Kasumi-1 (cell line): Measurements from ENCODE around the gene HM13.
A peak's percentile ranks its signal among the peaks of the same experiment; 100 is the strongest.
"Not testable (repeated sequence)": the region's sequence is repeated elsewhere in the genome, so short reads cannot be mapped to it uniquely, and the experiment has no call there.

Source experiments
- DNase-seq, 2 experiments: peaks; one replicate each; lab custom pipeline; 2025; lab: John Stamatoyannopoulos, UW

HM13 gene

GRCh38 chr20:31568041-31568731 lies 53.9 kb downstream of the HM13 start:
- no peak for DNase-seq

- no peak for DNase-seq
Observed at GRCh38 chr20:31568773-31569162, 54.5 kb downstream of the HM13 start.

GRCh38 chr20:31569163-31570020 lies 55.1 kb downstream of the HM13 start:
- peak; percentile 50 to 57 for DNase-seq

GRCh38 chr20:31570021-31570463 lies 55.8 kb downstream of the HM13 start:
- DNase-seq, result no peak

- no peak for DNase-seq
Observed at GRCh38 chr20:31570735-31571617, 56.7 kb downstream of the HM13 start.

- DNase-seq, result peak; percentile 34 to 48
Observed at GRCh38 chr20:31572042-31572700, 57.9 kb downstream of the HM13 start.

GRCh38 chr20:31572701-31573554 lies 58.7 kb downstream of the HM13 start:
- peak; percentile 89 to 93 for DNase-seq

GRCh38 chr20:31573555-31574321 lies 59.5 kb downstream of the HM13 start:
- no peak for DNase-seq

GRCh38 chr20:31574986-31575385 lies 60.7 kb downstream of the HM13 start:
- not testable (repeated sequence) for DNase-seq

- DNase-seq, result no peak
Observed at GRCh38 chr20:31576751-31577150, 62.5 kb downstream of the HM13 start.

- no peak for DNase-seq
Observed at GRCh38 chr20:31577194-31577593, 63.0 kb downstream of the HM13 start.

GRCh38 chr20:31578448-31579138 lies 64.4 kb downstream of the HM13 start:
- DNase-seq, result no peak

GRCh38 chr20:31579245-31579644 lies 65.0 kb downstream of the HM13 start:
- no peak for DNase-seq

GRCh38 chr20:31579941-31580651 lies 65.9 kb downstream of the HM13 start:
- DNase-seq, result not testable (repeated sequence)

GRCh38 chr20:31580706-31581105 lies 66.5 kb downstream of the HM13 start:
- DNase-seq, result no peak

- no peak for DNase-seq
Observed at GRCh38 chr20:31581391-31581790, 67.1 kb downstream of the HM13 start.

GRCh38 chr20:31587545-31588389 lies 73.5 kb downstream of the HM13 start:
- no peak for DNase-seq
